Activated effector memory CD4-positive, alpha-beta T cell treated with anti-CD3 and anti-CD28 coated beads, Interleukin-2, amount 50 U/mL, for 16 hours (primary cell): ENCODE results near the gene ZNF622.
"Not testable (repeated sequence)": the region's sequence is repeated elsewhere in the genome, so short reads cannot be mapped to it uniquely, and the experiment has no call there.

Experiments used
- DNase-seq: peaks from one replicate; pipeline ENCODE4 v3.0.0-alpha.2; 2020

The ZNF622 gene

DNA sequence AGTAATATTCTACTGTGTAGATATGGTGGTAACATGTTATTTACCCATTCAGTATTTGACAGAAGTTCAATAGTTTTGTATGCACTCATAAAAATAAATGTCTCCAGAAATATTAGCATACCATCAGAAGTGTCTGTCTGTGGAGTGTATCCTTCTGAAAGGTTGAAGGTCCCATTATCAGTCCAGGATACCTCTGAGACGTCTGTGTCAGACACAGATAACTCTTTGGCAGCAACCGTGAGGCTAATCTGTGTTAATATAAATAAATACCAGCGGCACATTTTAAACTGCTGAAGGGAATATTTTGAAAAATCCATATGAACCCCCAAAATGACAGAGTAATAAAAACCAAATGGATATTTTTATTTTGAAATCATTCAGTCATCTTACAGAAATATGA is 11.9 kb upstream of the ZNF622 start:
- DNase-seq: no peak

GRCh38 chr5:16476417-16476816 is 10.8 kb upstream of the ZNF622 start:
- not testable (repeated sequence) for DNase-seq

GRCh38 chr5:16471387-16471786 is 5.8 kb upstream of the ZNF622 start:
- DNase-seq: no peak

DNA sequence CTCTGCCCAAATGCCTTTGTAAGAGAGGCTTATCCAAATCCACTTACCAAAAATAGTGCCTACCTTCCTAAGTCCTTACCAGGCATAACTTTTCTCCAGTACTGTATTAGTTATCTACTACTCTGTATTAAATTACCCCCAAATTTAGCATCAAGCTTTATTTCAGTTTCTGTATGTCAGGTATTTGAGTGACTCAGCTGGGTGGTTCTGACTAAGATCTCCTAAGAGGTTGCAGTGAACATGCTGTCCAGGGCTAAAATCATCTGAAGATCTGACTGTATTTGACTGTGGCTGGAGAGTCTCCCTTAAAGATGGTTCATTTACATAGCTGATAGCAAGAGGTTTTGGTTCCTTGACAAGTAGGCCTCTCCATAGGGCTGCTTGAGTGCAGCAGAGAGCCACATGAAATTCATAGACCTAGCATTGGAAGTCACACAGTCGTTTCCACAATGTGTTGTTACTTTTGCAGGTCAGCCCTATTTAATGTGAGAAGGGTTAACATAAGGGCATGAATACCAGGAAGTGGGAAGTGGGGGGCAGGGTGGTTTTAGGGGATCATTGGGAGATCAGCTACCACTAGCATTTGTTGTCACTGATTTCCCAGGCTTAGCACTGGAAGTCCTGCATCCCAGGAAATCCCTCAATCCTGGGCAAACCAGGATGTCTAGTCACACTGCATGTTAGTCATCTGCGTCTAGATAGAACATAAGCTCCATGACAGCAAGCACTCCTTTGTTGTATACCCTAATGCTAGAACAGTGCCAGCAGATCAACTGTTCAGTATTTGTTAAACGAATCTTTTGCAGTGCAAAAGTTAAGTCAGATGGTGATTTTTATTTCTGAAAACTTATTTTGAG is 2.0 kb upstream of the ZNF622 start:
- no peak for DNase-seq

DNA sequence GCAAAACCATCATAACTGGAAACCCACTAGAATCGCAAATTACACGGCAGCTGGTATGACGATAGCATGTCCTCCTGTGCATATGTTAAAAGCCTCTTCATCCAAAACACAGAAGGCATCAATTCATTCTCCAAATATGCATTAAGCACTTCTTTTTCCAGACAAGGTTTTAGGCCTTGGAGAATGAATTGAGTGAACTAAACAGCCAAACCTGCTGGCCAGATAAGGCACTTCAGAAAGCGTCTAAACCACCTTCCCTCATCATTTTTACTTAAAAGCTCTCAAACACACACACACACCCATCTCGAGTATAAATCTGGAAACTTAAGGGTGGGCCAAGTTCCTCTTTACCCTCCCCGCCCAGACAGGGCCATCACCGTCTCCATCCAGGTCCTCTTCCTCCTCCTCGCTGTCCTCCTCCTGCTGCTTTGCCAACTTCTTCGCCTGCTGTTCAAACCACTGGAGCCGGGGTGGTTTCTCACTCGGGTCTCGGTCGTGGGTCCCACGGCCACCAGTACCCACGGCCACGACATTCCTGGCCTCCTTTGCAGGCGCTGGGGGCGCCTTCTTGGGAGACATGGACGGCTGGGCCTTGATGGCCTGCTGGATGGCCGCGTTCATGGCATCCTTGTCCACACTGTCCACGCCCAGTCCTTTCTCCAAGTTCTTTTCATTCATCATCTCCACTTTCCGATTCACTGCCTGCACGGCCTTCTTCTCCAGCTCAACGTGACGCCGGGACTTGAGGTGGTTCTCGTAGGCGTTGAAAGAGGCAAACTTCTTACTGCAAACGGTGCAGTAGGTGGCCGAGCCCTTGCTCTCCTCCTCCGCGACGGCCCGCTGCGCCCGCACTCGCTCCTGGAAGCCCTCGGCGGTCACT is 696 bp downstream of the ZNF622 start:
- DNase-seq: no peak

DNA sequence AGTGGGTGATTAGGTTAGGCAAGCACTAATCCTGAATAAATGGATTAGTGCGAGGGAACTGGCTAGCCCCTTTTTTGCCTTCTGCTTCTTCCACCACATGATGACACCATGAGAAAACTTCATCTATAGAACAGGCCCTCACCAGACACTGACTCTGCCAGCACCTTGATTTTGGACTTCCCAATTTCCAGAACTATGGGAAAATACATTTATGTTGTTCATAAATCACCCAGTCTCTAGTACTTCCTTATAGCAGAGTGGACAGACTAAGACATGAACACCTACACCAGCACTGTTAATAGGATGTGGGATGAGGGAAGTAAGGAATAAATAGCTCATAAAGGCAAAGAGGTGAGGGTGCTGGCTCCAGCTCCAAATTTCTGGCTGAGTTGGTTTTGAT is 1.4 kb downstream of the ZNF622 start:
- DNase-seq: no peak

GRCh38 chr5:16461782-16462181 is 3.8 kb downstream of the ZNF622 start:
- DNase-seq: no peak

DNA sequence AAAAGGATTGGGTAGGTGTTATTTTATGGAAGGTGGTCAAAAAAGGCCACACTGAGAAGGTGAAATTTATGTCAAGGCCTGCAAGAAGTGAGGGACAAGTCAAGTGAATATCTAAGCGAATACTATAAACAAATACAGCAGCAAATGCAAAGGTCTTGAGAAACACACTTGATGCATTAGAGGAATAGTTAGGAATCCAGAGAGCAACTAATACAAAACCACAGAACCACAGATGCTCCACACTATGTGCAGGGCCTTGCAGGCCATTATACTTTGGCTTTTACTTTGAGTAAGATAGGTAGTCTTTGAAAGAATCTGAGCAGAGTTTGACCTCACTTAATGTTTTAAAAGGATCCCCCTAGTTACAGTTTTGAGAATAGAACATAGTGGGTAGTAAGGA is 4.6 kb downstream of the ZNF622 start:
- DNase-seq: no peak

DNA sequence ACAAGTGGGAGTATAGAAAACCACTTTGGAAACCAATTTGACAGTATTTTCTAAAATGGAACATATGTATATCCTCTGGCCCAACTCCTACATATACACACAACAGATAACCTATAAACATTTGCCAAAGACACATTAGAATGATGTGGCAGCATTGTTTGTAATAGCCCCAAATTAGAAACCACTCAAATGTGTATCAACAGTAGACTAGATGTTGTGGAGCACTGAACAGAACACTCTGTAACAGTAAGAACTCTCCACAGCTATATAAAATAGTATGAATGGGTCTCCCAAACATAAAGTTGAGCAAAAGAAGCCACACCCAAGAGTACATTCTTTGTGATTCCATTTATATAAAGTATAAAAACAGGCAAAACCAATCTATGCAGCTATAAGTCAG is 6.1 kb downstream of the ZNF622 start:
- no peak for DNase-seq

GRCh38 chr5:16457853-16458252 is 7.7 kb downstream of the ZNF622 start:
- no peak for DNase-seq

GRCh38 chr5:16457451-16457850 is 8.1 kb downstream of the ZNF622 start:
- DNase-seq: no peak

GRCh38 chr5:16456103-16456832 is 9.3 kb downstream of the ZNF622 start:
- no peak for DNase-seq

DNA sequence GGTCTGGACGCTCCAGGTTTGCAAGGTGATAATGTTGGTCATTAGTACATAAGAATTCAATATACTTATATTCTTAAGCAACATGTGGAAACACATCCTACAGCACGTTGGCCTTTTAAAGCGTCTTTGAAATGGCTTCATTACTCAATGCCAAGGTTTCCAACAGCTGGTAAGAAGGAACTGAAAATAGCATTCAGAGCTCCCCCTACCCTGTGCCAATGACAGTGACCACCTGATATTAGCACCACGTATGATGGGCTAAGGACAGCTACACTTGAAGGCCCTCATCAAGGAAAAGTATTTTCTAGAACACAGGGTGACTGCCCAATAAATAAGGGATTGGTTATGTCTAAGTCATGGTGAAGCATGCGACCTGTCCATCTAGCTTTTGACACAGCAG is 9.9 kb downstream of the ZNF622 start:
- no peak for DNase-seq

- no peak for DNase-seq
These were observed 10.9 kb downstream of the ZNF622 start for GRCh38 chr5:16454686-16455085.

- no peak for DNase-seq
These were observed 12.0 kb downstream of the ZNF622 start for GRCh38 chr5:16453609-16454008.

DNA sequence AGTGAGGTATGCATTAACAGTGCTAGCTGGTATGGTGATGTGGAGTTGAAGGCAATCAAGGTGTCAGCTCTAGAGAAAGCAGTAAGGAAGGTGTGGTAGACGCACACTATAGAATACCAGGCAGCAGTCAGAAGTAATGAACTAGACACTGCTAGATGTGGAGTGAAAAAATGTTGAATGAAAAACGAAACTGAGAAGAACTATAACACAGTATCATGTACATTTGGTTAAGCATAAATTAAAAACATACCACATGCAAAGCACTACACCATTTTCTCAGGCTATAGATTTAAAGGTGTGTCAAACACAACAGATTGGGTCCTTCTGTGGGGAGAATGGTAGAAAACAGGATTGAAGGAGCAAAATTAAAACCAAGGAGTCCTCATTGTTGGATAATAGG is 15.4 kb downstream of the ZNF622 start:
- DNase-seq: no peak

DNA sequence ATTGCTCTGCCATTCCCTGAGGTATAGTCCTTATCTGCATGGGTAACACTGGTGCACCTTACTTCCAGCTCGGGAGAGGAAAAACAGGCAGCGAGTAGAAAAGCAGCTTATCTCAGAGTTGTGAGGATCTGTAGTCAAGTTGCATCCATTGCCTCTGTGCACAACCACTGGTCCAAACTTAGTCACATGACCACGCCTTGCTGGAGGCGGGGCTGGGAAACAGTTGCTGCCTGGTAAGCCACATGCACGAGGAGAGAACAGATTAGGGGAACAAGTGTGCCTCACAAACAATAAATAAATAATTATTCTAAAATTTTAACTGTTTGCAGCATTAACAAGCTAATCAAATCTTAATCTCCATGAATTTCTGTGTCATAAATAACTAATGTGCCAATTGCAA is 18.6 kb downstream of the ZNF622 start:
- no peak for DNase-seq

GRCh38 chr5:16437977-16438376 is 27.6 kb downstream of the ZNF622 start:
- no peak for DNase-seq

- DNase-seq: not testable (repeated sequence)
These were observed 29.4 kb downstream of the ZNF622 start for GRCh38 chr5:16436065-16436682.

DNA sequence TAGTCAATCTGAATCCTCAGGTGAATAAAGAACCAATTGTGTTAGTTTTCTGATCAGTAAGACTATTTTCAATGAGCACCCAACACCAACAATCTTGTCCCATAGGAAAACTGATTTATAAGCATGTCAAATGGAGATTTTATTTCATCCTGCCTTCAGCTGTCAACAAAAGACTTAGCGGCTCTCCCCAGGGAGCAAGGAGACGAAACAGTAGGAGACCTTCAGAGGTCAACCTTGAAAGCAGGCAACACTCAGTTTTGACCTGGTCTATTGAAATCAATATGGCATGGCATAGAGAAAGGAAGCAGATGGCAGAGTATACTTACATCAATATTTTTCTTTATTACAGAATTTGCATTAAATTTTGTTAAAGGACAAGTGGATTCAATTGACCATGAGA is 34.1 kb downstream of the ZNF622 start:
- no peak for DNase-seq

- no peak for DNase-seq
These were observed 35.1 kb downstream of the ZNF622 start for GRCh38 chr5:16430349-16431089.

DNA sequence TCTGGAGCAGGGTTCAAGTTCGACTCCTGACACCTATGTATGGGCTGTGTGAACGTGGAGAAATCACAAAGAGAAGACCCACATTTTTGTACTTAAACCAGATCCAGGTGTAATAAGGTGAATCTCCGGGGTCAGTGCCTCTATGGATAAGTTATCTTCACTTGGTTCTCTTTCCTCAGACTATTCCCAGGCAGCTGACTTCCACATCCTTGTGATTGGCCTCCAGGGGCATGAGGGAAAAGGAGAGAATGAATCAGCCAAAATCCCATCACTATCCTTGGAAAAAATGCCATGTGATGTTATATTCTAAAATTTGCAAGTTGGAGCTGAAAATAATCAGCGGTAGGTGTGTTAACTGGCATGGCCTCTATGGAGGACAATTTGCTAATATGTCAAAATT is 37.2 kb downstream of the ZNF622 start:
- no peak for DNase-seq
